Nephron (organoid): ENCODE results near the gene HIPK3.

Source experiments
- H3K27ac Mint-ChIP-seq, 3 experiments: 2 replicates each; pipeline ENCODE4 v1.8.0; 2020; ENCODE audit warnings: mixed read lengths in 3 of 3, mild to moderate bottlenecking in 2 of 3, moderate library complexity in 1 of 3
- H3K27me3 Mint-ChIP-seq: 2 replicates; pipeline ENCODE4 v1.8.0; 2021; ENCODE audit warnings: low read depth, mild to moderate bottlenecking, moderate library complexity, mixed read lengths
- H3K36me3 Mint-ChIP-seq: 2 replicates; pipeline ENCODE4 v1.8.0; 2020; ENCODE audit warnings: low read depth, mixed read lengths
- H3K4me1 Mint-ChIP-seq: 2 replicates; pipeline ENCODE4 v1.8.0; 2020; ENCODE audit warnings: mixed read lengths
- H3K4me3 Mint-ChIP-seq, 3 experiments: 2 replicates each; pipeline ENCODE4 v1.8.0; 2020; ENCODE audit warnings: mild to moderate bottlenecking in 3 of 3, mixed read lengths in 3 of 3, moderate library complexity in 2 of 3
- H3K9me3 Mint-ChIP-seq: 2 replicates; pipeline ENCODE4 v1.8.0; 2020; ENCODE audit warnings: mixed read lengths
- TF ChIP-seq, protein P1 (sequence below), 3 experiments: fragments of 200-600 bp; sonication (generic); IDR thresholded peaks; one replicate each; pipeline ENCODE4 v1.5.0; 2021; ENCODE audit warnings: antibody characterized with exemption in 3 of 3; ENCODE audit not compliant: unreplicated experiment in 3 of 3

The HIPK3 gene

DNA sequence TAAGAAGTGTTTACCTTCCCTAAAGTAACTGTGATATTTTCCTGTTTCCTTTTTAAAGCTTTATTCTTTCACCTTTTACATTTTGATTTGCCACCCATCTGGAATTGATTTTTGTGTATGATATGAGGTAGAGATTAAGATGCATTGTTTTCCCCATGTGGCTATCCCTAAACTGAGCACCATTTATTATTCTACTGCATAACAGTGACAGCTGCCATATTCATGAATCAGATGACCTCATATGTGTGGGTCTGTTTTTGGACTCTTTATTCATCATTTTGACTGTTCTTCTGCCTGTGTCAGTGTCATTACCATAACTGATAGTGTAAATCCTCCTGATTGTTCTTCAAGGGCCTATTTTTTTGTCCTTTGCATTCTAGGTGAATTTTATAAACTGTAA lies 50.8 kb downstream of the HIPK3 start:
- TF ChIP-seq, protein P1, sequence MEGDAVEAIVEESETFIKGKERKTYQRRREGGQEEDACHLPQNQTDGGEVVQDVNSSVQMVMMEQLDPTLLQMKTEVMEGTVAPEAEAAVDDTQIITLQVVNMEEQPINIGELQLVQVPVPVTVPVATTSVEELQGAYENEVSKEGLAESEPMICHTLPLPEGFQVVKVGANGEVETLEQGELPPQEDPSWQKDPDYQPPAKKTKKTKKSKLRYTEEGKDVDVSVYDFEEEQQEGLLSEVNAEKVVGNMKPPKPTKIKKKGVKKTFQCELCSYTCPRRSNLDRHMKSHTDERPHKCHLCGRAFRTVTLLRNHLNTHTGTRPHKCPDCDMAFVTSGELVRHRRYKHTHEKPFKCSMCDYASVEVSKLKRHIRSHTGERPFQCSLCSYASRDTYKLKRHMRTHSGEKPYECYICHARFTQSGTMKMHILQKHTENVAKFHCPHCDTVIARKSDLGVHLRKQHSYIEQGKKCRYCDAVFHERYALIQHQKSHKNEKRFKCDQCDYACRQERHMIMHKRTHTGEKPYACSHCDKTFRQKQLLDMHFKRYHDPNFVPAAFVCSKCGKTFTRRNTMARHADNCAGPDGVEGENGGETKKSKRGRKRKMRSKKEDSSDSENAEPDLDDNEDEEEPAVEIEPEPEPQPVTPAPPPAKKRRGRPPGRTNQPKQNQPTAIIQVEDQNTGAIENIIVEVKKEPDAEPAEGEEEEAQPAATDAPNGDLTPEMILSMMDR (IDR thresholded peaks at IDR 0.05; ENCODE audit: unreplicated experiment in 3 of 3): no peak
- H3K27me3 Mint-ChIP-seq: no peaks in the 10 kb centered on the region
- H3K4me3 Mint-ChIP-seq: no peak overlapping the region
- no peaks in the 10 kb centered on the region for H3K36me3 Mint-ChIP-seq
- peaks cover 35% of the 10 kb centered on the region for H3K4me1 Mint-ChIP-seq
- peak overlapping the region in 2 of 3 experiments; percentile 5 to 39 for H3K27ac Mint-ChIP-seq
- H3K9me3 Mint-ChIP-seq: no peaks in the 10 kb centered on the region

DNA sequence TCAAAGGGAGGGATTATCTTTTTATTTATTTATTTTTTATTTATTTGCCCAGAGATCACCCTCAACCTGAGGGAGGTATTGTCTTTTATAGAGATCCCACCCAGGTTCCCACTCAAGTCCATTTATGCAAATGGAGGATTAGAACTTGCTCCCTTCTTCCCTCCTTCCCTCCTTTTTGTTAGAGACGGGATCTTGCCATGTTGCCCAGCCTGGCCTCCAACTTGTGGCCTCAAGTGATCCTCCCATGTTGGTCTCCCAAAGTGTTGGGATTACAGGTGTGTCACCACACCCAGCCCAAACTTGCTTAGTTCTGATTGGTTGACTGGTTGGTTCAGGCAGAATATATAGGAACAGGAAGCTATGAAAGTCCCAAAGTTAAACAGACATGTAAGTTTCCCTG lies 51.9 kb downstream of the HIPK3 start:
- Mint-ChIP-seq H3K4me3 (no peak overlapping the region), H3K36me3 (no peaks in the 10 kb centered on the region), H3K27me3 (no peaks in the 10 kb centered on the region), H3K27ac (no peak overlapping the region), H3K4me1 (peaks cover 35% of the 10 kb centered on the region), H3K9me3 (no peaks in the 10 kb centered on the region)
- TF ChIP-seq, protein P1 (IDR thresholded peaks at IDR 0.05; ENCODE audit: unreplicated experiment in 3 of 3): no peak

DNA sequence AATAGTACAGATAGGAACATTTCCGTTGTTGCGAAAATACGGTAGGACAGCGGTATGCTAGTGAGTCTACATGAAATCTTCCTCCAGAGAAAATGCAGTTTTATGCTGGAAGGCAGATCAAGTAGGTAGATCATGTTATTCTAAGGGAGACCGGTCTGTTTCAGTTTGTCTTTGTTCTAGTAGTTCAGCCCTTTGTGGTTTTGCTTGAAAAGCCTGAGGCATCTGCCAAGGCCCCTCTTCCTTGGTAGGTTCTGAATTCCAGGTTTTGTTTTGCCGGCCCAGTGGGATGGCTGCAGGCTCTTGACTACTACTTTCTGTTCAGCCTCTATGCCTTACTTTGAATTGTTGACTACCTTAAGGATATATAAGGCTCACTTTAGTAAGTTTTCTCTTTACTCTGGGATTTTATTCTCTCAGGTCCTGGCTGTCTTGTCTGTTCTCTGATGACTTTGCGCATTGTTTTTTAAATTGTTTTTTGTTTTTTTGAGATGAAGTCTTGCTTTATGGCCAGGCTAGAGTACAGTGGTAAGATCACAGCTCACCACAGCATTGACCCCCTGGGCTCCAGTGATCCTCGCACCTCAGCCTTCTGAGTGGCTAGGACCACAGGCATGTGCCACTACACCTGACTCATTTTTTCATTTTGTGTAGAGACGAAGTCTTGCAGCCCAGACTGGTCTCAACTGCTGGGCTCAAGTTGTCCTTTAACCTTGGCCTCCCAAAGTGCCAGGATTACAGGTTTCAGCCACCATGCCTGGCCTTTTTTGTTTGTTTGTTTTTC lies 53.7 kb downstream of the HIPK3 start:
- Mint-ChIP-seq H3K4me1 (peaks cover 40% of the 10 kb centered on the region), H3K27ac (no peak overlapping the region), H3K9me3 (no peaks in the 10 kb centered on the region), H3K27me3 (no peaks in the 10 kb centered on the region), H3K36me3 (no peaks in the 10 kb centered on the region), H3K4me3 (no peak overlapping the region)
- TF ChIP-seq, protein P1 (IDR thresholded peaks at IDR 0.05; ENCODE audit: unreplicated experiment in 3 of 3): no peak

- Mint-ChIP-seq H3K4me3 (no peak overlapping the region), H3K36me3 (no peaks in the 10 kb centered on the region), H3K9me3 (no peaks in the 10 kb centered on the region), H3K4me1 (peaks cover 39% of the 10 kb centered on the region), H3K27ac (no peak overlapping the region), H3K27me3 (no peaks in the 10 kb centered on the region)
- TF ChIP-seq, protein P1 (IDR thresholded peaks at IDR 0.05; ENCODE audit: unreplicated experiment in 3 of 3): no peak
Observed at GRCh38 chr11:33311680-33312079, 54.5 kb downstream of the HIPK3 start.

DNA sequence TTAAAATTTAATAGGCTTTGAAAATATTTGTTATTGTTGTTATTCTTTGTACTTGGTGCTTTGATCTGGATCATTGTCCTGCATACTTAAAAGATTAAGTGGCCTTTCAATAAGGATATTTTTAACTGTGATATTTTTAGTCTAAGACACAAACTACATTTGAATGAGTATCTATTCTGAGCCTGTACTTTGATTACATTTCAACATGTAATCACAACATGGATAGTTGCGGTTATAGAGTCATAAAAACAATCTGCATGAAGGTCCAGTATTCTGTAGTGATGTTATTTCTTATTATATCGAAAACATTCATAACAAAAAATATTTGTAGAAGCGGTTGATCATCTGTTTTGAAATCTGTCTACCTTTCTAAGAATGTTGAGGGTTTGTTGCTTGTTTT lies 58.6 kb downstream of the HIPK3 start:
- H3K27me3 Mint-ChIP-seq: no peaks in the 10 kb centered on the region
- H3K27ac Mint-ChIP-seq: peak overlapping the region in 1 of 3 experiments; percentile 16
- H3K4me1 Mint-ChIP-seq: peaks cover 22% of the 10 kb centered on the region
- no peak overlapping the region for H3K4me3 Mint-ChIP-seq
- no peaks in the 10 kb centered on the region for H3K36me3 Mint-ChIP-seq
- no peaks in the 10 kb centered on the region for H3K9me3 Mint-ChIP-seq
- TF ChIP-seq, protein P1 (IDR thresholded peaks at IDR 0.05; ENCODE audit: unreplicated experiment in 3 of 3): no peak

- no peaks in the 10 kb centered on the region for H3K9me3 Mint-ChIP-seq
- no peaks in the 10 kb centered on the region for H3K36me3 Mint-ChIP-seq
- TF ChIP-seq, protein P1 (IDR thresholded peaks at IDR 0.05; ENCODE audit: unreplicated experiment in 3 of 3): no peak
- peaks cover 14% of the 10 kb centered on the region for H3K4me1 Mint-ChIP-seq
- H3K27ac Mint-ChIP-seq: no peak overlapping the region
- no peaks in the 10 kb centered on the region for H3K27me3 Mint-ChIP-seq
- no peak overlapping the region for H3K4me3 Mint-ChIP-seq
Observed at GRCh38 chr11:33317662-33318061, 60.5 kb downstream of the HIPK3 start.
